OCI-LY1 (cell line): Measurements from ENCODE around the gene TEAD1.

Experiments used
- EZH2 ChIP-seq: fragments of 200-600 bp; sonication (generic), shearing (Covaris generic); IDR thresholded peaks from 2 replicates; pipeline ENCODE4 v1.8.0; 2017; ENCODE audit warnings: borderline replicate concordance, mixed run types, mild to moderate bottlenecking, antibody characterized with exemption, low read length, moderate library complexity, mixed read lengths
- TF ChIP-seq, protein P1 (sequence below): fragments of 200-600 bp; sonication (generic), shearing (Covaris generic); IDR thresholded peaks from 2 replicates; pipeline ENCODE4 v1.5.1; 2017; ENCODE audit warnings: mild to moderate bottlenecking, antibody characterized with exemption, low read length, moderate library complexity, mixed read lengths

DNA sequence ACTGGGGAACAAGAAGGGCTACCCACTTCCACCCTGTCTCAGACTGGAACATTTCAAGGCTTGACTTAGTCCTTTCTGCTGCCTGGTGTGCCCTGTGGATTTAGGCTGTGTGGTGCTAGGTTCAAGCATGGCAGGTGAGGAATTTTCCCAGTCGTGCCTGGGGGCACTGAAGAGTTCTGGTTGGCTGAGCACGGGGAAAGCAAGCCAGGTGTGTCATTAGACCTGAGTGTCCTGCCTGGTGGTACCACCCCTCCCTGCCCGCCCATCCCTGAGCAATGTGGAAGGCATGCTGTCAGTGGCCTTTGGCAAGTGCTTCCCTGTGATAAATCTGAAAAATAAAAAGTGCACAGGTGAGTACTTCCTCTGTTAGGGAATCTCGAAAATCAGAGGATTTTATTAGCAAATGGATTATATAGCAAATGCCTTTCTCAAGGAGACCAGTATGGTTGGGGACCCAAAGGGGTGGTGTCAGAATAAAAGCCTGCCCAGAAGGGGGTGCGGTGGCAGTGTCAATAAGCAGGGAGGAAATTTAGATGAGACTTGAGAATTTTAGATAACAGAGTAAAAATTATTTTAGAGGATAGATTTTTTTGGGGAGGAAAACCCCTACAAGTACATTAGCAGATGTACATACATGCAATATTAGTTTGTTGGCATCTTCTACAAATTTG lies 22.8 kb downstream of the TEAD1 start:
- TF ChIP-seq, protein P1, sequence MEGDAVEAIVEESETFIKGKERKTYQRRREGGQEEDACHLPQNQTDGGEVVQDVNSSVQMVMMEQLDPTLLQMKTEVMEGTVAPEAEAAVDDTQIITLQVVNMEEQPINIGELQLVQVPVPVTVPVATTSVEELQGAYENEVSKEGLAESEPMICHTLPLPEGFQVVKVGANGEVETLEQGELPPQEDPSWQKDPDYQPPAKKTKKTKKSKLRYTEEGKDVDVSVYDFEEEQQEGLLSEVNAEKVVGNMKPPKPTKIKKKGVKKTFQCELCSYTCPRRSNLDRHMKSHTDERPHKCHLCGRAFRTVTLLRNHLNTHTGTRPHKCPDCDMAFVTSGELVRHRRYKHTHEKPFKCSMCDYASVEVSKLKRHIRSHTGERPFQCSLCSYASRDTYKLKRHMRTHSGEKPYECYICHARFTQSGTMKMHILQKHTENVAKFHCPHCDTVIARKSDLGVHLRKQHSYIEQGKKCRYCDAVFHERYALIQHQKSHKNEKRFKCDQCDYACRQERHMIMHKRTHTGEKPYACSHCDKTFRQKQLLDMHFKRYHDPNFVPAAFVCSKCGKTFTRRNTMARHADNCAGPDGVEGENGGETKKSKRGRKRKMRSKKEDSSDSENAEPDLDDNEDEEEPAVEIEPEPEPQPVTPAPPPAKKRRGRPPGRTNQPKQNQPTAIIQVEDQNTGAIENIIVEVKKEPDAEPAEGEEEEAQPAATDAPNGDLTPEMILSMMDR = no peak
- no peak for TF ChIP-seq EZH2
